IMR-90 (cell line): Measurements from ENCODE around the gene BRD4. TPM values are rescaled to one million over a fixed set of nuclear protein-coding genes. Genes with fewer than 3 reads are reported as not detected.

Experiments used
- ATAC-seq: fragments of 200-7000 bp; cut with Tn5 transposase; 2 replicates; pipeline ENCODE4 v1.9.1; 2020; ENCODE audit warnings: low read depth, mild to moderate bottlenecking, moderate library complexity
- BruUV-seq: library from RNA; stranded (reverse); fragments of 400-500 nt; replicated peaks from 2 replicates; lab custom pipeline; 2021; lab: Mats Ljungman, UMichigan
- CTCF ChIA-PET: fragments of 300-600 bp; formaldehyde crosslinking; extraction: SDS; loops from one replicate; lab custom pipeline; 2021; ENCODE audit warnings: antibody characterized with exemption; lab: Yijun Ruan, JAX
- POLR2A ChIA-PET: fragments of 300-600 bp; sonication (Branson Sonifier 250); formaldehyde crosslinking; loops from one replicate; lab custom pipeline; 2022; ENCODE audit warnings: antibody characterized with exemption; ENCODE audit not compliant: unreplicated experiment; lab: Charles Lee
- DNase-seq: peaks from one replicate; pipeline ENCODE4 v3.0.0; 2013
- H2AFZ ChIP-seq: replicated peaks from 2 replicates; pipeline ENCODE3; 2013; ENCODE audit warnings: low read length, mild to moderate bottlenecking; ENCODE audit not compliant: poor library complexity
- H2AK5ac ChIP-seq: 2 replicates; pipeline ENCODE4 v1.6.1; 2013; ENCODE audit warnings: low read depth, low read length, inconsistent platforms
- H2AK9ac ChIP-seq: replicated peaks from 2 replicates; pipeline ENCODE3; 2013; ENCODE audit warnings: mild to moderate bottlenecking, low read depth, low read length, moderate library complexity; ENCODE audit not compliant: poor library complexity
- H2BK120ac ChIP-seq: 2 replicates; pipeline ENCODE4 v1.6.1; 2013; ENCODE audit warnings: low read depth, low read length, inconsistent platforms
- H2BK15ac ChIP-seq: 3 replicates; pipeline ENCODE4 v1.6.1; 2013; ENCODE audit warnings: low read depth, low read length, inconsistent platforms
- H2BK20ac ChIP-seq: 2 replicates; pipeline ENCODE4 v1.6.1; 2013; ENCODE audit warnings: low read depth, mild to moderate bottlenecking, inconsistent platforms, low read length, moderate library complexity
- H2BK5ac ChIP-seq: 2 replicates; pipeline ENCODE4 v1.6.1; 2013; ENCODE audit warnings: mild to moderate bottlenecking, low read depth, low read length, inconsistent platforms; ENCODE audit not compliant: poor library complexity, severe bottlenecking
- H3K14ac ChIP-seq: replicated peaks from 2 replicates; pipeline ENCODE4 v1.6.1; 2013; ENCODE audit warnings: low read depth, low read length, inconsistent platforms
- H3K18ac ChIP-seq: 2 replicates; pipeline ENCODE4 v1.6.1; 2013; ENCODE audit warnings: low read depth, low read length, control low read depth
- H3K23ac ChIP-seq: 2 replicates; pipeline ENCODE4 v1.6.1; 2013; ENCODE audit warnings: low read depth, low read length, inconsistent platforms
- H3K27ac ChIP-seq: 2 replicates; pipeline ENCODE4 v1.5.1; 2013; ENCODE audit warnings: mild to moderate bottlenecking, control low read depth, low read length; ENCODE audit not compliant: insufficient read depth
- H3K27me3 ChIP-seq: 2 replicates; pipeline ENCODE4 v1.6.1; 2013; ENCODE audit warnings: low read length; ENCODE audit not compliant: control insufficient read depth, insufficient read depth
- H3K36me3 ChIP-seq: 2 replicates; pipeline ENCODE4 v1.6.1; 2013; ENCODE audit warnings: low read length, mixed read lengths; ENCODE audit not compliant: control insufficient read depth, insufficient read depth
- H3K4ac ChIP-seq: 2 replicates; pipeline ENCODE4 v1.6.1; 2013; ENCODE audit warnings: low read depth, low read length, inconsistent platforms
- H3K4me1 ChIP-seq: 2 replicates; pipeline ENCODE4 v1.6.1; 2013; ENCODE audit warnings: low read length, mixed read lengths; ENCODE audit not compliant: control insufficient read depth, insufficient read depth
- H3K4me2 ChIP-seq: 2 replicates; pipeline ENCODE4 v1.6.1; 2013; ENCODE audit warnings: low read depth, mild to moderate bottlenecking, control low read depth, low read length, moderate library complexity
- H3K4me3 ChIP-seq: 2 replicates; pipeline ENCODE4 v1.5.1; 2013; ENCODE audit warnings: low read depth, mild to moderate bottlenecking, control low read depth, low read length, moderate library complexity; ENCODE audit not compliant: insufficient read depth
- H3K56ac ChIP-seq: 2 replicates; pipeline ENCODE4 v1.6.1; 2013; ENCODE audit warnings: low read length, inconsistent platforms; ENCODE audit not compliant: insufficient read depth; ENCODE audit errors: extremely low read depth
- H3K79me1 ChIP-seq, 2 experiments: 2 replicates each; pipeline ENCODE4 v1.6.1; 2013; ENCODE audit warnings: low read length in 2 of 2, inconsistent platforms in 1 of 2, low read depth in 1 of 2
- H3K9ac ChIP-seq: 2 replicates; pipeline ENCODE4 v1.6.1; 2013; ENCODE audit warnings: low read depth, low read length, control low read depth
- H3K9me1 ChIP-seq: 2 replicates; pipeline ENCODE4 v1.6.1; 2013; ENCODE audit warnings: low read length, inconsistent platforms; ENCODE audit not compliant: insufficient read depth
- H3K9me3 ChIP-seq: 2 replicates; pipeline ENCODE4 v1.6.1; 2013; ENCODE audit warnings: low read length; ENCODE audit not compliant: control insufficient read depth, insufficient read depth
- H4K20me1 ChIP-seq: 2 replicates; pipeline ENCODE4 v1.6.1; 2013; ENCODE audit warnings: low read length, inconsistent platforms; ENCODE audit not compliant: insufficient read depth
- H4K5ac ChIP-seq: 2 replicates; pipeline ENCODE4 v1.6.1; 2013; ENCODE audit warnings: mild to moderate bottlenecking, low read depth, low read length, control low read depth
- H4K8ac ChIP-seq, 2 experiments: 2 replicates each; pipeline ENCODE4 v1.6.1; 2013; ENCODE audit warnings: low read depth in 2 of 2, low read length in 2 of 2, control low read depth in 1 of 2, inconsistent platforms in 1 of 2
- H4K91ac ChIP-seq: 2 replicates; pipeline ENCODE4 v1.6.1; 2013; ENCODE audit warnings: low read depth, low read length, inconsistent platforms; ENCODE audit not compliant: insufficient read depth
- BHLHE40 ChIP-seq: fragments of 150-350 bp; IDR thresholded peaks from 2 replicates; pipeline ENCODE4 v1.6.1; 2016; ENCODE audit warnings: mild to moderate bottlenecking, low read depth, low read length
- RFX5 ChIP-seq: IDR thresholded peaks from 2 replicates; pipeline ENCODE4 v1.8.0; 2012; ENCODE audit warnings: low read depth, mild to moderate bottlenecking, low read length, moderate library complexity
- SMC3 ChIP-seq: fragments of 150-350 bp; IDR thresholded peaks from 2 replicates; pipeline ENCODE4 v1.6.1; 2016; ENCODE audit warnings: low read depth, mild to moderate bottlenecking, antibody characterized with exemption, low read length, moderate library complexity
- WGBS, 2 experiments: methylation state at CpG; one replicate each; pipeline versions ENCODE4 v1.1.5 to v1.1.7; 2013; ENCODE audit warnings: missing lambda C conversion rate in 2 of 2; ENCODE audit not compliant: insufficient read length in 1 of 2; ENCODE audit errors: extremely low coverage in 2 of 2; 5-methylcytosine and 5-hydroxymethylcytosine counted together
- dilution Hi-C: fragments of 300-500 bp; cut with HindIII; formaldehyde crosslinking; loops from one replicate; pipeline ENCODE4 v1.14.3; 2018; ENCODE audit warnings: low sequenced_read_pairs; ENCODE audit not compliant: unreplicated experiment
- in situ Hi-C: fragments of 300-500 bp; cut with MboI; formaldehyde crosslinking; loops from 3 replicates; pipeline ENCODE4 v1.14.3; 2019; ENCODE audit warnings: low sequenced_read_pairs, inconsistent platforms, mixed read lengths
- intact Hi-C: fragments of 100-400 bp; cut with micrococcal nuclease; formaldehyde crosslinking; loops from 2 replicates; pipeline ENCODE4 v1.10.0; 2022
- polyA plus RNA-seq, 3 experiments: library from polyadenylated mRNA; depleted of rRNA; stranded (reverse); fragments of >200 nt; gene quantifications; 2 replicates each; pipeline ENCODE4 v1.2.3, GENCODE V29; 2012; ENCODE audit warnings: low replicate concordance in 1 of 3
- total RNA-seq: library from RNA; depleted of rRNA; stranded (reverse); fragments of >200 nt; gene quantifications from 2 replicates; pipeline ENCODE4 v1.2.3, GENCODE V29; 2012

BRD4 gene
- total and polyA plus RNA-seq, 2 of the 4 experiments (the other 2 are of a cell fraction) = 7.0 to 21.1 TPM

DNA sequence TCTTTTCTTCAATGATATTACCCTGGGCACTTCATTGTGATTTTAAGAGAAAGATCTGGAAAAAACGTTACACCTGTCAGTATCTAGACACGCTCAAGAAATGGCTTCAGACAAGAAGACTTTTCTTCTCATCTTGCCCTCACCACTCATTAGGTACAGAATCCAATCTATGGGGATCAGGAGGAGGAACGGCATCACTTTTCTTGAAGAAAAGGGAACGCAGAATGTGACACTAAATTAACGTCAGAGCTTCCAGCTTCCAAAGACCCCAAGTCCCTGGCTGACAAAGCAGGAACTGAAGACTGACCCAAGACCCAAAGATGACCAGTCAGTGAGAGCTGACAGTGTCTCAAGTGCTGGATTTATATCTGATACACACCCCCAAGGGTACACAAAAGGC is 48.2 kb downstream of the BRD4 start:
- no peak overlapping the region for H3K56ac ChIP-seq
- H3K23ac ChIP-seq = peak overlapping the region; percentile 46; the same call in 1 of the 2 replicates
- H4K5ac ChIP-seq = no peak overlapping the region
- no TSS peak for BruUV-seq
- 0 out of 2 replicates have a peak overlapping the region, but pooled peaks have one; percentile 3 for H3K14ac ChIP-seq
- H4K8ac ChIP-seq = no peak overlapping the region
- H3K36me3 ChIP-seq = 0 out of 2 replicates have a peak, but pooled peaks cover 2% of the 10 kb centered on the region
- ATAC-seq = no peak
- WGBS, 2 experiments = no CpG with 5 or more reads among the region's 5 CpGs
- TF ChIP-seq RFX5 (no peak), BHLHE40 (no peak), SMC3 (no peak)
- H3K18ac ChIP-seq = no peak overlapping the region
- no peak overlapping the region for H2BK20ac ChIP-seq
- H4K91ac ChIP-seq = no peak overlapping the region
- intact Hi-C loops = loop anchor here (5.0 kb wide), 1 partner anchor 38 kb away; no protein-coding TSS in a partner anchor
- H3K9ac ChIP-seq = no peak overlapping the region
- no peak overlapping the region; the same call in 1 of the 2 replicates for H3K4me2 ChIP-seq
- no peak overlapping the region for H3K4me3 ChIP-seq
- ChIA-PET POLR2A (interaction anchor here (1.0 kb wide), 1 partner anchor 8 kb away, joined by 3 read pairs; no protein-coding TSS in a partner anchor), CTCF (no interaction called here)
- H2AFZ ChIP-seq = no peak overlapping the region
- H2AK9ac ChIP-seq = no peak overlapping the region
- H2BK15ac ChIP-seq = no peak overlapping the region
- H3K9me3 ChIP-seq = no peaks in the 10 kb centered on the region
- no peak overlapping the region for H3K27ac ChIP-seq
- no peaks in the 10 kb centered on the region for H3K27me3 ChIP-seq
- in situ Hi-C loops = no loop called here
- H2BK120ac ChIP-seq = no peak overlapping the region
- no peak overlapping the region for H2AK5ac ChIP-seq
- peaks cover 50% of the 10 kb centered on the region for H3K4me1 ChIP-seq
- no peak overlapping the region for H2BK5ac ChIP-seq
- H3K4ac ChIP-seq = no peak overlapping the region
- H4K20me1 ChIP-seq = peaks cover 100% of the 10 kb centered on the region
- H3K79me1 ChIP-seq = peaks cover 5 to 95% of the 10 kb centered on the region in 2 experiments; a peak in 3 of 4 replicates
- peaks cover 76% of the 10 kb centered on the region for H3K9me1 ChIP-seq
- DNase-seq = no peak
- dilution Hi-C loops = no loop called here
